IMR-90 (cell line): ENCODE results near the gene CNST. TPM values are rescaled to one million over a fixed set of nuclear protein-coding genes. Genes with fewer than 3 reads are reported as not detected.

ENCODE experiments used
- ATAC-seq: fragments of 200-7000 bp; cut with Tn5 transposase; 2 replicates; pipeline ENCODE4 v1.9.1; 2020; ENCODE audit warnings: low read depth, mild to moderate bottlenecking, moderate library complexity
- BruUV-seq: library from RNA; stranded (reverse); fragments of 400-500 nt; replicated peaks from 2 replicates; lab custom pipeline; 2021; lab: Mats Ljungman, UMichigan
- CTCF ChIA-PET: fragments of 300-600 bp; formaldehyde crosslinking; extraction: SDS; loops from one replicate; lab custom pipeline; 2021; ENCODE audit warnings: antibody characterized with exemption; lab: Yijun Ruan, JAX
- POLR2A ChIA-PET: fragments of 300-600 bp; sonication (Branson Sonifier 250); formaldehyde crosslinking; loops from one replicate; lab custom pipeline; 2022; ENCODE audit warnings: antibody characterized with exemption; ENCODE audit not compliant: unreplicated experiment; lab: Charles Lee
- DNase-seq: peaks from one replicate; pipeline ENCODE4 v3.0.0; 2013
- H2AFZ ChIP-seq: replicated peaks from 2 replicates; pipeline ENCODE3; 2013; ENCODE audit warnings: low read length, mild to moderate bottlenecking; ENCODE audit not compliant: poor library complexity
- H2AK5ac ChIP-seq: 2 replicates; pipeline ENCODE4 v1.6.1; 2013; ENCODE audit warnings: low read depth, low read length, inconsistent platforms
- H2AK9ac ChIP-seq: replicated peaks from 2 replicates; pipeline ENCODE3; 2013; ENCODE audit warnings: mild to moderate bottlenecking, low read depth, low read length, moderate library complexity; ENCODE audit not compliant: poor library complexity
- H2BK120ac ChIP-seq: 2 replicates; pipeline ENCODE4 v1.6.1; 2013; ENCODE audit warnings: low read depth, low read length, inconsistent platforms
- H2BK15ac ChIP-seq: 3 replicates; pipeline ENCODE4 v1.6.1; 2013; ENCODE audit warnings: low read depth, low read length, inconsistent platforms
- H2BK20ac ChIP-seq: 2 replicates; pipeline ENCODE4 v1.6.1; 2013; ENCODE audit warnings: low read depth, mild to moderate bottlenecking, inconsistent platforms, low read length, moderate library complexity
- H2BK5ac ChIP-seq: 2 replicates; pipeline ENCODE4 v1.6.1; 2013; ENCODE audit warnings: mild to moderate bottlenecking, low read depth, low read length, inconsistent platforms; ENCODE audit not compliant: poor library complexity, severe bottlenecking
- H3K14ac ChIP-seq: replicated peaks from 2 replicates; pipeline ENCODE4 v1.6.1; 2013; ENCODE audit warnings: low read depth, low read length, inconsistent platforms
- H3K18ac ChIP-seq: 2 replicates; pipeline ENCODE4 v1.6.1; 2013; ENCODE audit warnings: low read depth, low read length, control low read depth
- H3K23ac ChIP-seq: 2 replicates; pipeline ENCODE4 v1.6.1; 2013; ENCODE audit warnings: low read depth, low read length, inconsistent platforms
- H3K27ac ChIP-seq: 2 replicates; pipeline ENCODE4 v1.5.1; 2013; ENCODE audit warnings: mild to moderate bottlenecking, control low read depth, low read length; ENCODE audit not compliant: insufficient read depth
- H3K27me3 ChIP-seq: 2 replicates; pipeline ENCODE4 v1.6.1; 2013; ENCODE audit warnings: low read length; ENCODE audit not compliant: control insufficient read depth, insufficient read depth
- H3K36me3 ChIP-seq: 2 replicates; pipeline ENCODE4 v1.6.1; 2013; ENCODE audit warnings: low read length, mixed read lengths; ENCODE audit not compliant: control insufficient read depth, insufficient read depth
- H3K4ac ChIP-seq: 2 replicates; pipeline ENCODE4 v1.6.1; 2013; ENCODE audit warnings: low read depth, low read length, inconsistent platforms
- H3K4me1 ChIP-seq: 2 replicates; pipeline ENCODE4 v1.6.1; 2013; ENCODE audit warnings: low read length, mixed read lengths; ENCODE audit not compliant: control insufficient read depth, insufficient read depth
- H3K4me2 ChIP-seq: 2 replicates; pipeline ENCODE4 v1.6.1; 2013; ENCODE audit warnings: low read depth, mild to moderate bottlenecking, control low read depth, low read length, moderate library complexity
- H3K4me3 ChIP-seq: 2 replicates; pipeline ENCODE4 v1.5.1; 2013; ENCODE audit warnings: low read depth, mild to moderate bottlenecking, control low read depth, low read length, moderate library complexity; ENCODE audit not compliant: insufficient read depth
- H3K56ac ChIP-seq: 2 replicates; pipeline ENCODE4 v1.6.1; 2013; ENCODE audit warnings: low read length, inconsistent platforms; ENCODE audit not compliant: insufficient read depth; ENCODE audit errors: extremely low read depth
- H3K79me1 ChIP-seq, 2 experiments: 2 replicates each; pipeline ENCODE4 v1.6.1; 2013; ENCODE audit warnings: low read length in 2 of 2, inconsistent platforms in 1 of 2, low read depth in 1 of 2
- H3K9ac ChIP-seq: 2 replicates; pipeline ENCODE4 v1.6.1; 2013; ENCODE audit warnings: low read depth, low read length, control low read depth
- H3K9me1 ChIP-seq: 2 replicates; pipeline ENCODE4 v1.6.1; 2013; ENCODE audit warnings: low read length, inconsistent platforms; ENCODE audit not compliant: insufficient read depth
- H3K9me3 ChIP-seq: 2 replicates; pipeline ENCODE4 v1.6.1; 2013; ENCODE audit warnings: low read length; ENCODE audit not compliant: control insufficient read depth, insufficient read depth
- H4K20me1 ChIP-seq: 2 replicates; pipeline ENCODE4 v1.6.1; 2013; ENCODE audit warnings: low read length, inconsistent platforms; ENCODE audit not compliant: insufficient read depth
- H4K5ac ChIP-seq: 2 replicates; pipeline ENCODE4 v1.6.1; 2013; ENCODE audit warnings: mild to moderate bottlenecking, low read depth, low read length, control low read depth
- H4K8ac ChIP-seq, 2 experiments: 2 replicates each; pipeline ENCODE4 v1.6.1; 2013; ENCODE audit warnings: low read depth in 2 of 2, low read length in 2 of 2, control low read depth in 1 of 2, inconsistent platforms in 1 of 2
- H4K91ac ChIP-seq: 2 replicates; pipeline ENCODE4 v1.6.1; 2013; ENCODE audit warnings: low read depth, low read length, inconsistent platforms; ENCODE audit not compliant: insufficient read depth
- CHD1 ChIP-seq: IDR thresholded peaks from 2 replicates; pipeline ENCODE4 v1.6.1; 2012; ENCODE audit warnings: low read depth, low read length, improper control_type of control experiment
- FOS ChIP-seq: fragments of 150-350 bp; IDR thresholded peaks from 2 replicates; pipeline ENCODE4 v1.6.1; 2016; ENCODE audit warnings: low read depth, low read length
- MAFK ChIP-seq: IDR thresholded peaks from 2 replicates; pipeline ENCODE4 v1.6.1; 2012; ENCODE audit warnings: low read depth, low read length, improper control_type of control experiment
- RCOR1 ChIP-seq: IDR thresholded peaks from 2 replicates; pipeline ENCODE4 v1.6.1; 2012; ENCODE audit warnings: mild to moderate bottlenecking, low read length, improper control_type of control experiment; ENCODE audit not compliant: insufficient replicate concordance
- RFX5 ChIP-seq: IDR thresholded peaks from 2 replicates; pipeline ENCODE4 v1.8.0; 2012; ENCODE audit warnings: low read depth, mild to moderate bottlenecking, low read length, moderate library complexity
- SMC3 ChIP-seq: fragments of 150-350 bp; IDR thresholded peaks from 2 replicates; pipeline ENCODE4 v1.6.1; 2016; ENCODE audit warnings: low read depth, mild to moderate bottlenecking, antibody characterized with exemption, low read length, moderate library complexity
- WGBS, 2 experiments: methylation state at CpG; one replicate each; pipeline versions ENCODE4 v1.1.5 to v1.1.7; 2013; ENCODE audit warnings: missing lambda C conversion rate in 2 of 2; ENCODE audit not compliant: insufficient read length in 1 of 2; ENCODE audit errors: extremely low coverage in 2 of 2; 5-methylcytosine and 5-hydroxymethylcytosine counted together
- dilution Hi-C: fragments of 300-500 bp; cut with HindIII; formaldehyde crosslinking; loops from one replicate; pipeline ENCODE4 v1.14.3; 2018; ENCODE audit warnings: low sequenced_read_pairs; ENCODE audit not compliant: unreplicated experiment
- in situ Hi-C: fragments of 300-500 bp; cut with MboI; formaldehyde crosslinking; loops from 3 replicates; pipeline ENCODE4 v1.14.3; 2019; ENCODE audit warnings: low sequenced_read_pairs, inconsistent platforms, mixed read lengths
- intact Hi-C: fragments of 100-400 bp; cut with micrococcal nuclease; formaldehyde crosslinking; loops from 2 replicates; pipeline ENCODE4 v1.10.0; 2022
- polyA plus RNA-seq, 3 experiments: library from polyadenylated mRNA; depleted of rRNA; stranded (reverse); fragments of >200 nt; gene quantifications; 2 replicates each; pipeline ENCODE4 v1.2.3, GENCODE V29; 2012; ENCODE audit warnings: low replicate concordance in 1 of 3
- total RNA-seq: library from RNA; depleted of rRNA; stranded (reverse); fragments of >200 nt; gene quantifications from 2 replicates; pipeline ENCODE4 v1.2.3, GENCODE V29; 2012
- TF ChIP-seq, protein P1 (sequence below): fragments of 150-350 bp; IDR thresholded peaks from 2 replicates; pipeline ENCODE4 v1.6.1; 2016; ENCODE audit warnings: low read depth, mild to moderate bottlenecking, low read length, moderate library complexity, borderline replicate concordance
- TF ChIP-seq, protein P2 (sequence below): fragments of 150-350 bp; IDR thresholded peaks from 2 replicates; pipeline ENCODE4 v1.6.1; 2017; ENCODE audit warnings: mild to moderate bottlenecking, antibody characterized with exemption, low read length, low read depth

CNST gene
- total and polyA plus RNA-seq, 2 of the 4 experiments (the other 2 are of a cell fraction), result 15.4 to 25.5 TPM

DNA sequence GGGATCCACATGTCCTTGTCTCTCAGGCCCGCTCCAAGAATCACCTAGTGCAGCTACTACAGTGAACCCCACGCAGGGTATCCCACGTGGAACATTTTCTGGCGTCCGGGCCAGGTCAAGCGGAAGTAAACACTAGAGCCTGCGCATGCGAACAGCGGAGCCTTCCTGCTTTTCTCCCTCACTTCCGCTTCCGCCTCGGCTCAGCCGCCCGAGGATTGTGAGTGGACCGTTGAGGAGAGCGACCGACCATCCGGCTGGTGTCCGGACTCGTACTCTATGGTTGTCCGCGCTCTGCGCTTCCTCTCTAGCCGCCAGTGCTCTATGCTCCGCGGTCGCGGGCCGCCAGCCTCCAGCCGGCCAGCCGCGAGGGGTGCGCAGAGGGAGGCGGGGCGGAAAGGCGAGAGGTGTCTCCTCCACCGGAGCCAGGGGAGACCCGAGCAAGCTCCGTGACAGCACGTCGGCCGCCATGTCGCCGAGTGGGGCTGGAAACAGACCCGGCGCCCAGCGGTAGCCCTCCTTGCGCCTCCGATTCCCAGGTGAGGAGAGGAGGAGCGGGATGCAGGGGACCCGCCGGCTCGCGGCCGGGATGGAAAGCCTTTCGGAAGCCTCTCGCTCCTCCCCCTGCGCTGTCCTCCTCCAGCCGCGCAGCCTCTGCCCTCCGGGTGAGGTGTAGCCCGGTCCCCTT lies at the start of gene CNST, which contains the start of gene TFB2M (continued):
- TF ChIP-seq, protein P1, sequence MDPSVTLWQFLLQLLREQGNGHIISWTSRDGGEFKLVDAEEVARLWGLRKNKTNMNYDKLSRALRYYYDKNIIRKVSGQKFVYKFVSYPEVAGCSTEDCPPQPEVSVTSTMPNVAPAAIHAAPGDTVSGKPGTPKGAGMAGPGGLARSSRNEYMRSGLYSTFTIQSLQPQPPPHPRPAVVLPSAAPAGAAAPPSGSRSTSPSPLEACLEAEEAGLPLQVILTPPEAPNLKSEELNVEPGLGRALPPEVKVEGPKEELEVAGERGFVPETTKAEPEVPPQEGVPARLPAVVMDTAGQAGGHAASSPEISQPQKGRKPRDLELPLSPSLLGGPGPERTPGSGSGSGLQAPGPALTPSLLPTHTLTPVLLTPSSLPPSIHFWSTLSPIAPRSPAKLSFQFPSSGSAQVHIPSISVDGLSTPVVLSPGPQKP, result no peak
- TF ChIP-seq CHD1, result no peak

DNA sequence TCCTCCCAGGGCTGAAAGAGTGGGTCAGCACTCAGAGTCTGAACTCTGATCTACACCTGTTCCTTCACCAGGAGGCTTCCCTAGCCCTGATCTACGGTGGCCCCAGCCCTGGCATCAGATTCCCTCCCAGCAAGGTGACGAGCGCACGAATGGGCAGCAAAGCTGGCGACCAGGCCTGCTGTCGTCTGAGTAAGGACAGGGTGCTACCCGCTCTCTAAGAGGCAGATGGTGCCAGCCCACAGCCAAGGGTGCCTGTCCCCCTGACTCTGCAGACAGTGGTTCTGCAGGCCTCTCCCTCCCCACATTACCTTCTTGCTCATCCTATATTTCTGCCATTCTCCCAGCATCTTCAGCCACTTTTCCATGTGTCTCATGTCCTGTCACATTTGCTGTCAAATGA lies 48.9 kb upstream of the CNST start:
- Histone ChIP-seq H4K20me1 (no peaks in the 10 kb centered on the region), H3K23ac (no peak overlapping the region), H3K14ac (no peak overlapping the region), H3K9me1 (no peaks in the 10 kb centered on the region), H2AK5ac (no peak overlapping the region), H3K4me1 (no peaks in the 10 kb centered on the region), H4K8ac (no peak overlapping the region), H3K4me2 (no peak overlapping the region), H4K91ac (no peak overlapping the region), H2BK120ac (no peak overlapping the region), H3K27ac (no peak overlapping the region), H3K4me3 (no peak overlapping the region), H3K9me3 (peaks cover 43% of the 10 kb centered on the region), H2BK5ac (no peak overlapping the region), H2BK20ac (no peak overlapping the region), H2BK15ac (no peak overlapping the region), H4K5ac (no peak overlapping the region), H3K18ac (no peak overlapping the region), H2AK9ac (no peak overlapping the region), H3K27me3 (no peaks in the 10 kb centered on the region), H3K9ac (no peak overlapping the region), H2AFZ (no peak overlapping the region), H3K79me1 (no peaks in the 10 kb centered on the region), H3K4ac (no peak overlapping the region), H3K36me3 (no peaks in the 10 kb centered on the region), H3K56ac (no peak overlapping the region)
- DNase-seq (no peak), ATAC-seq (no peak)
- intact Hi-C loops, result no loop called here
- TF ChIP-seq, protein P2, sequence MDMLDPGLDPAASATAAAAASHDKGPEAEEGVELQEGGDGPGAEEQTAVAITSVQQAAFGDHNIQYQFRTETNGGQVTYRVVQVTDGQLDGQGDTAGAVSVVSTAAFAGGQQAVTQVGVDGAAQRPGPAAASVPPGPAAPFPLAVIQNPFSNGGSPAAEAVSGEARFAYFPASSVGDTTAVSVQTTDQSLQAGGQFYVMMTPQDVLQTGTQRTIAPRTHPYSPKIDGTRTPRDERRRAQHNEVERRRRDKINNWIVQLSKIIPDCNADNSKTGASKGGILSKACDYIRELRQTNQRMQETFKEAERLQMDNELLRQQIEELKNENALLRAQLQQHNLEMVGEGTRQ, result no peak
- TF ChIP-seq FOS (no peak), MAFK (no peak), SMC3 (no peak), RCOR1 (no peak), CHD1 (no peak), RFX5 (no peak)
- TF ChIP-seq, protein P1, result no peak
- WGBS, 2 experiments, result no CpG with 5 or more reads among the region's 7 CpGs
- dilution Hi-C loops, result no loop called here
- CTCF ChIA-PET, result no interaction called here
- BruUV-seq, result no TSS peak
- in situ Hi-C loops, result no loop called here
- POLR2A ChIA-PET, result no interaction called here
